Measurements from ENCODE around the gene ELANE. TPM values are rescaled to one million over a fixed set of nuclear protein-coding genes. Genes with fewer than 3 reads are reported as not detected.
A peak's percentile ranks its signal among the peaks of the same experiment; 100 is the strongest.

Gene ELANE
- total RNA-seq, 3 donors from 2014 or later (not counting 1 experiment from before 2014, with no cell fraction given), result 1.7 to 1.8 TPM; not detected in 1

DNA sequence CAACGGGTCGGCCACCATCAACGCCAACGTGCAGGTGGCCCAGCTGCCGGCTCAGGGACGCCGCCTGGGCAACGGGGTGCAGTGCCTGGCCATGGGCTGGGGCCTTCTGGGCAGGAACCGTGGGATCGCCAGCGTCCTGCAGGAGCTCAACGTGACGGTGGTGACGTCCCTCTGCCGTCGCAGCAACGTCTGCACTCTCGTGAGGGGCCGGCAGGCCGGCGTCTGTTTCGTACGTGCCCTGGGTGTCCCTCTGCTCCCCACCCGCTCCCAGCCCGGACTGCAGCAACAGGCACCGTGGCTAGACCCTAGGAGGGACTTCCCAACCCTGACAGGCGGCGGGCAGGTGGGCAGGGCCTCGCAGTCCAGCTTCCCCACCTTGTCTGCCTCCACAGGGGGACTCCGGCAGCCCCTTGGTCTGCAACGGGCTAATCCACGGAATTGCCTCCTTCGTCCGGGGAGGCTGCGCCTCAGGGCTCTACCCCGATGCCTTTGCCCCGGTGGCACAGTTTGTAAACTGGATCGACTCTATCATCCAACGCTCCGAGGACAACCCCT, 3.5 kb downstream of the ELANE start:
- no peak overlapping the region for H3K4me3 ChIP-seq (ENCODE audit: low read length)
- TF ChIP-seq, protein P1, sequence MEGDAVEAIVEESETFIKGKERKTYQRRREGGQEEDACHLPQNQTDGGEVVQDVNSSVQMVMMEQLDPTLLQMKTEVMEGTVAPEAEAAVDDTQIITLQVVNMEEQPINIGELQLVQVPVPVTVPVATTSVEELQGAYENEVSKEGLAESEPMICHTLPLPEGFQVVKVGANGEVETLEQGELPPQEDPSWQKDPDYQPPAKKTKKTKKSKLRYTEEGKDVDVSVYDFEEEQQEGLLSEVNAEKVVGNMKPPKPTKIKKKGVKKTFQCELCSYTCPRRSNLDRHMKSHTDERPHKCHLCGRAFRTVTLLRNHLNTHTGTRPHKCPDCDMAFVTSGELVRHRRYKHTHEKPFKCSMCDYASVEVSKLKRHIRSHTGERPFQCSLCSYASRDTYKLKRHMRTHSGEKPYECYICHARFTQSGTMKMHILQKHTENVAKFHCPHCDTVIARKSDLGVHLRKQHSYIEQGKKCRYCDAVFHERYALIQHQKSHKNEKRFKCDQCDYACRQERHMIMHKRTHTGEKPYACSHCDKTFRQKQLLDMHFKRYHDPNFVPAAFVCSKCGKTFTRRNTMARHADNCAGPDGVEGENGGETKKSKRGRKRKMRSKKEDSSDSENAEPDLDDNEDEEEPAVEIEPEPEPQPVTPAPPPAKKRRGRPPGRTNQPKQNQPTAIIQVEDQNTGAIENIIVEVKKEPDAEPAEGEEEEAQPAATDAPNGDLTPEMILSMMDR (IDR thresholded peaks at IDR 0.05), result no peak
- intact Hi-C loops (cut with micrococcal nuclease), result no loop called here
- no peaks in the 10 kb centered on the region for H3K36me3 ChIP-seq (ENCODE audit: control insufficient read depth, insufficient read depth, low read length)
- no peaks in the 10 kb centered on the region for H3K9me3 ChIP-seq (ENCODE audit: control insufficient read depth, insufficient read depth, low read length)
- peaks cover 0 to 4% of the 10 kb centered on the region in 2 donors for H3K4me1 Mint-ChIP-seq
- no peak for ATAC-seq
- H3K27ac Mint-ChIP-seq, result no peak overlapping the region
- peaks cover 7% of the 10 kb centered on the region for H3K27me3 ChIP-seq (ENCODE audit: control insufficient read depth, insufficient read depth, low read length)
- peaks cover 9% of the 10 kb centered on the region for H3K4me1 ChIP-seq (ENCODE audit: control insufficient read depth, insufficient read depth, low read length)
- no peaks in the 10 kb centered on the region for H3K36me3 Mint-ChIP-seq
- H3K27me3 Mint-ChIP-seq (ENCODE audit: low read depth in 2 of 2), result peaks cover 7 to 11% of the 10 kb centered on the region in 2 donors
- no peak for DNase-seq
- WGBS (ENCODE audit: insufficient coverage), result 78% methylated on average over 40 of the region's 40 CpGs
- H3K4me3 Mint-ChIP-seq, result no peak overlapping the region
- no peak overlapping the region for H3K27ac ChIP-seq (ENCODE audit: low read length)
- no peaks in the 10 kb centered on the region for H3K9me3 Mint-ChIP-seq

- DNase-seq, result no peak
- Mint-ChIP-seq H3K4me3 (no peak overlapping the region), H3K36me3 (no peaks in the 10 kb centered on the region), H3K27ac (no peak overlapping the region), H3K9me3 (no peaks in the 10 kb centered on the region), H3K4me1 (peaks cover 8 to 15% of the 10 kb centered on the region in 2 donors), H3K27me3 (ENCODE audit: low read depth in 2 of 2) (peaks cover 7 to 15% of the 10 kb centered on the region in 2 donors)
- ATAC-seq, result no peak
- WGBS (ENCODE audit: insufficient coverage), result 73% methylated on average over 7 of the region's 9 CpGs
- TF ChIP-seq, protein P1 (IDR thresholded peaks at IDR 0.05), result no peak
- no peak overlapping the region for H3K4me3 ChIP-seq (ENCODE audit: low read length)
- H3K36me3 ChIP-seq (ENCODE audit: control insufficient read depth, insufficient read depth, low read length), result no peaks in the 10 kb centered on the region
- no peaks in the 10 kb centered on the region for H3K9me3 ChIP-seq (ENCODE audit: control insufficient read depth, insufficient read depth, low read length)
- H3K27me3 ChIP-seq (ENCODE audit: control insufficient read depth, insufficient read depth, low read length), result peaks cover 7% of the 10 kb centered on the region
- H3K27ac ChIP-seq (ENCODE audit: low read length), result no peak overlapping the region
- H3K4me1 ChIP-seq (ENCODE audit: control insufficient read depth, insufficient read depth, low read length), result peaks cover 32% of the 10 kb centered on the region
- intact Hi-C loops (cut with micrococcal nuclease), result no loop called here
These were observed 6.2 kb downstream of the ELANE start for GRCh38 chr19:858284-858683.

GRCh38 chr19:858868-859843, 7.1 kb downstream of the ELANE start, which contains the start of gene CFD:
CFD (plus strand) TSS chr19:859664; CDS start chr19:859690, 26 bp downstream.
- DNase-seq (no peak), ATAC-seq (peak in 1 of 3 donors; percentile 29)
- H3K27ac ChIP-seq (ENCODE audit: low read length), result no peak within 1 kb of the TSS
- H3K27me3 ChIP-seq (ENCODE audit: control insufficient read depth, insufficient read depth, low read length), result peaks cover 7% of the 10 kb centered on the region
- Mint-ChIP-seq H3K9me3 (no peaks in the 10 kb centered on the region), H3K36me3 (no peaks in the 10 kb centered on the region), H3K27me3 (ENCODE audit: low read depth in 2 of 2) (peaks cover 7 to 15% of the 10 kb centered on the region in 2 donors), H3K4me1 (peaks cover 12 to 21% of the 10 kb centered on the region in 2 donors), H3K27ac (no peak within 1 kb of the TSS), H3K4me3 (peak within 1 kb of the TSS; percentile 28)
- H3K36me3 ChIP-seq (ENCODE audit: control insufficient read depth, insufficient read depth, low read length), result no peaks in the 10 kb centered on the region
- intact Hi-C loops (cut with micrococcal nuclease), result no loop called here
- no peaks in the 10 kb centered on the region for H3K9me3 ChIP-seq (ENCODE audit: control insufficient read depth, insufficient read depth, low read length)
- H3K4me3 ChIP-seq (ENCODE audit: low read length), result no peak within 1 kb of the TSS
- TF ChIP-seq, protein P1 (IDR thresholded peaks at IDR 0.05), result no peak
- WGBS (ENCODE audit: insufficient coverage), result 25% methylated on average over 22 of the region's 24 CpGs
- peaks cover 40% of the 10 kb centered on the region for H3K4me1 ChIP-seq (ENCODE audit: control insufficient read depth, insufficient read depth, low read length)

Measured in natural killer cell (primary cell).